OCI-LY3 (cell line): ENCODE results near the gene PEX11G.

ENCODE experiments used
- H2AFZ ChIP-seq: fragments of 200-600, 300-600 bp; shearing (Covaris generic); 2 replicates; pipeline ENCODE4 v1.6.0; 2014; ENCODE audit warnings: antibody characterized with exemption, low read depth, low read length
- H3K27ac ChIP-seq: fragments of 200-600, 300-600 bp; sonication (generic); 2 replicates; pipeline ENCODE4 v1.5.1; 2014; ENCODE audit warnings: mild to moderate bottlenecking, low read length, moderate library complexity, mixed read lengths
- H3K27me3 ChIP-seq: fragments of 200-600, 300-600 bp; sonication (generic); 2 replicates; pipeline ENCODE4 v1.6.1; 2014; ENCODE audit warnings: low read depth, low read length, mixed read lengths
- H3K36me3 ChIP-seq: fragments of 200-600, 300-600 bp; sonication (generic); replicated peaks from 2 replicates; pipeline ENCODE3; 2014; ENCODE audit warnings: low read depth, low read length, mixed read lengths
- H3K4me1 ChIP-seq: fragments of 300-600, 200-600 bp; sonication (generic); 2 replicates; pipeline ENCODE4 v1.6.1; 2014; ENCODE audit warnings: low read length, mixed read lengths
- H3K4me2 ChIP-seq: fragments of 200-600, 300-600 bp; sonication (generic); 2 replicates; pipeline ENCODE4 v1.6.1; 2014; ENCODE audit warnings: low read length, mixed read lengths
- H3K4me3 ChIP-seq: fragments of 300-600, 200-600 bp; sonication (generic); 2 replicates; pipeline ENCODE4 v1.5.1; 2014; ENCODE audit warnings: antibody characterized with exemption, mild to moderate bottlenecking, low read length, moderate library complexity
- H3K79me2 ChIP-seq: fragments of 300-600, 200-600 bp; shearing (Covaris generic); 2 replicates; pipeline ENCODE4 v1.6.1; 2014; ENCODE audit warnings: mild to moderate bottlenecking, low read length, mixed read lengths
- H3K9ac ChIP-seq: fragments of 300-600, 200-600 bp; shearing (Covaris generic); 2 replicates; pipeline ENCODE4 v1.6.0; 2014; ENCODE audit warnings: mild to moderate bottlenecking, low read length, moderate library complexity
- H3K9me3 ChIP-seq: fragments of 200-600, 300-600 bp; shearing (Covaris generic); 2 replicates; pipeline ENCODE4 v1.6.1; 2014; ENCODE audit warnings: low read length, mixed read lengths; ENCODE audit not compliant: insufficient read depth
- H4K20me1 ChIP-seq: fragments of 200-600, 300-600 bp; sonication (generic); 2 replicates; pipeline ENCODE4 v1.6.1; 2016; ENCODE audit warnings: low read length, mixed read lengths; ENCODE audit not compliant: insufficient read depth
- EZH2phosphoT487 ChIP-seq: fragments of 200-600 bp; shearing (Covaris generic); IDR thresholded peaks from 2 replicates; pipeline ENCODE4 v1.6.1; 2018; ENCODE audit warnings: antibody characterized with exemption, mixed run types, low read depth
- TF ChIP-seq, protein P1 (sequence below): fragments of 200-600, 300-600 bp; sonication (generic); IDR thresholded peaks from 2 replicates; pipeline ENCODE4 v1.5.1; 2014; ENCODE audit warnings: antibody characterized with exemption, low read length, low read depth

The PEX11G gene

DNA sequence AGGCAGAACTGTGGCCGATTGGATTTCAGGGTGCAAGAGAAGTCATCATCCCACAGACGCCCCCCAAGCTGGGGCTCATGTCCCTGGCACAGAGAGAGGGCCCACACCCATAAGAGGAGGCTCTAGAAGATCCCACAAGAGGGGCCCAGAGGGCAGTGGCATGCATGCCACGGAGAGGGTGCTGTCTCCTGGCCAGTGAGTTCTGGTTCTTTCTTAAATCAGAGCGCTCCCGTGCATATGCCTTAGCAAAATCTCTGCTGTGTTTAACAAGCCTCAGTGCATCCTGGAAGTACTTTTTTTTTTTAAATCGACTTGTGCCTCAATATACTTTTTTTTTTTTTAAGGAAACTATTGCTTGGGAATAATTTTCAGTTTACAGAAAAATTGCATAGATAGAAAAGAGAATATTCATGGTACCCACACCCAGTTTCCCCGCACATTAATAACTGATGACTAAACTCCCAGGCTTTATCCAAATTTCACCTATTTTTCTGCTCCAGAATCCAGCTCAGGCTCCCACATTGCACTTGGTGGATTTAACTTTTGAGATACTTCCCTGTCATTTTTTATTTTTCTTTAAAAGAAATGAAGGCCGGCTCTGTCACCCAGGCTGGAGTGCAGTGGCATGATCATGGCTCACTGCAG is 59.1 kb downstream of the PEX11G start:
- Histone ChIP-seq H3K36me3 (no peaks in the 10 kb centered on the region), H3K4me3 (no peak overlapping the region), H3K9ac (no peak overlapping the region), H3K27me3 (no peaks in the 10 kb centered on the region), H3K27ac (no peak overlapping the region), H3K4me1 (no peaks in the 10 kb centered on the region), H3K4me2 (no peak overlapping the region), H4K20me1 (no peaks in the 10 kb centered on the region), H3K9me3 (no peaks in the 10 kb centered on the region), H2AFZ (no peak overlapping the region), H3K79me2 (no peaks in the 10 kb centered on the region)
- no peak for TF ChIP-seq EZH2phosphoT487
- TF ChIP-seq, protein P1, sequence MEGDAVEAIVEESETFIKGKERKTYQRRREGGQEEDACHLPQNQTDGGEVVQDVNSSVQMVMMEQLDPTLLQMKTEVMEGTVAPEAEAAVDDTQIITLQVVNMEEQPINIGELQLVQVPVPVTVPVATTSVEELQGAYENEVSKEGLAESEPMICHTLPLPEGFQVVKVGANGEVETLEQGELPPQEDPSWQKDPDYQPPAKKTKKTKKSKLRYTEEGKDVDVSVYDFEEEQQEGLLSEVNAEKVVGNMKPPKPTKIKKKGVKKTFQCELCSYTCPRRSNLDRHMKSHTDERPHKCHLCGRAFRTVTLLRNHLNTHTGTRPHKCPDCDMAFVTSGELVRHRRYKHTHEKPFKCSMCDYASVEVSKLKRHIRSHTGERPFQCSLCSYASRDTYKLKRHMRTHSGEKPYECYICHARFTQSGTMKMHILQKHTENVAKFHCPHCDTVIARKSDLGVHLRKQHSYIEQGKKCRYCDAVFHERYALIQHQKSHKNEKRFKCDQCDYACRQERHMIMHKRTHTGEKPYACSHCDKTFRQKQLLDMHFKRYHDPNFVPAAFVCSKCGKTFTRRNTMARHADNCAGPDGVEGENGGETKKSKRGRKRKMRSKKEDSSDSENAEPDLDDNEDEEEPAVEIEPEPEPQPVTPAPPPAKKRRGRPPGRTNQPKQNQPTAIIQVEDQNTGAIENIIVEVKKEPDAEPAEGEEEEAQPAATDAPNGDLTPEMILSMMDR, result no peak

DNA sequence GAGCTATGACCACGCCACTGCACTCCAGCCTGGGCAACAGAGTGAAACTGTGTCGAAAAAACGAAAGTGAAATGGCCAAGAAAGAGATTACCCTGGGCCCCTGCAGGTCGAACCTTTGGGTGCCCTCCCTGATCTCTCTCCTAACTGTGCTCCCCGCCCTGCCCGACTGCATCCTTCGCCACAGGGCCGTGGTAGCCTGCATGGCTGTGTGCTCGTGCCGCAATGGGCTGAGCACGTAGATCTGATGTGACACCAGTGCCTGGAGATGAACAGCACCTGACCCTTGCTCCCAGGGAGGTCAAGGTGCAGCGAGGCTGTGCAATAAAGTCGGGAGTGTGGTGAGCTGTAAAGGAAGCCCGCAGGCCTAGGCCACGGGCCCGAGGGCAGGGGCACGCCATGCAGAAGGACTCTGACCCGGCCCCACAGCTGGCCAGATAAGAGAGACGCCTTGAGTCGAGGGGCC is 60.2 kb downstream of the PEX11G start:
- Histone ChIP-seq H2AFZ (no peak overlapping the region), H3K4me3 (no peak overlapping the region), H3K4me2 (no peak overlapping the region), H3K9me3 (no peaks in the 10 kb centered on the region), H3K79me2 (no peaks in the 10 kb centered on the region), H3K4me1 (no peaks in the 10 kb centered on the region), H3K36me3 (peaks cover 2% of the 10 kb centered on the region), H3K9ac (no peak overlapping the region), H4K20me1 (no peaks in the 10 kb centered on the region), H3K27ac (no peak overlapping the region), H3K27me3 (no peaks in the 10 kb centered on the region)
- TF ChIP-seq, protein P1, result no peak
- no peak for TF ChIP-seq EZH2phosphoT487

DNA sequence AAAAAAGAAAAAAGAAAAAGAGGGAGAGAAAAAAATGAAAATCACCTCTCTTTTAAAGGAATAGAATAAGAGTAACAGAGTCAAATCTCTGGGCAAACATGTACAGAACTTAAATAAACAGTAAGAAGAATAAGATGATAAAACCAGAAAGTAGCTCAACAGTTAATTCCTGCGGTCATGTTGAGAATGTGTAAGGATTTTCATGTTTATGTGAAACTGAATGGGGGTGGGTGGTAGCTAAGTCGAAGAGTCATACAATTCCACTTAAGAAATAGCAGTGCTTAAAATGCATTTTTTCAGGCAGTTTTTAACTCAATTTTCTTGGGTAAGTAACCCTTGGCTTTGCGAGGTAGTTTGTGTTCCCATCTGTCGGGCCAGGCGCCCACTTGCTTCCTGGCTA is 60.9 kb downstream of the PEX11G start:
- Histone ChIP-seq H3K4me3 (no peak overlapping the region), H3K27me3 (no peaks in the 10 kb centered on the region), H3K27ac (no peak overlapping the region), H3K9ac (no peak overlapping the region), H3K9me3 (no peaks in the 10 kb centered on the region), H3K4me2 (no peak overlapping the region), H3K79me2 (no peaks in the 10 kb centered on the region), H2AFZ (no peak overlapping the region), H4K20me1 (no peaks in the 10 kb centered on the region), H3K36me3 (peaks cover 2% of the 10 kb centered on the region), H3K4me1 (no peaks in the 10 kb centered on the region)
- no peak for TF ChIP-seq EZH2phosphoT487
- TF ChIP-seq, protein P1, result no peak

DNA sequence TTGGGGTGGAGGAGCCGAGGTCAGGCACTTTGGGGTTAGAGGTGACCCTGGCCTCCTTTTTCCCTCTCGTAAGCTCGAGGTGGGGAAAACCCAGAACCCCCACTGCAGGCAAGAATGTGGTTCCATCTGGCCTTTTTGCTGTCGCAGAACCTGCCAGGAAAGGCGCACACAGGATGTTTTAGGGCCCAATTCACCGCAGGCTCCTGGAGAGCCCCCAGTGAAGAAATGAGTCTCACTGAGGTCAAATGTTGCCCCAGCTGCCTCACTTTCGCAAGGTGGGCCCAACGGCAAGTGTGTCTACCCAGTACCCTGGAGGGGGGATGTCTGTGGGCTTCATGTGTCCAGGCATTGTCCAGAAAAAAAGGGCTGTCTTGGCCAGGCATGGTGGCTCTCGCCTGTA is 61.8 kb downstream of the PEX11G start:
- H3K9me3 ChIP-seq, result no peaks in the 10 kb centered on the region
- no peaks in the 10 kb centered on the region for H3K4me1 ChIP-seq
- no peaks in the 10 kb centered on the region for H3K27me3 ChIP-seq
- H3K9ac ChIP-seq, result no peak overlapping the region
- H3K4me2 ChIP-seq, result no peak overlapping the region
- no peaks in the 10 kb centered on the region; the same call in 1 of the 2 replicates for H4K20me1 ChIP-seq
- no peak overlapping the region for H3K4me3 ChIP-seq
- H2AFZ ChIP-seq, result no peak overlapping the region
- TF ChIP-seq, protein P1, result no peak
- no peak for TF ChIP-seq EZH2phosphoT487
- no peaks in the 10 kb centered on the region for H3K79me2 ChIP-seq
- H3K36me3 ChIP-seq, result peaks cover 2% of the 10 kb centered on the region
- H3K27ac ChIP-seq, result no peak overlapping the region
